WTC11 (cell line): ENCODE measurements around the gene PDZD7. TPM values are rescaled to one million over a fixed set of nuclear protein-coding genes. Genes with fewer than 3 reads are reported as not detected.

ENCODE experiments used
- ATAC-seq: fragments of 200-7000 bp; cut with Tn5 transposase; 2 replicates; pipeline ENCODE4 v1.10.0; 2021; ENCODE audit warnings: mild to moderate bottlenecking, moderate library complexity
- CTCF ChIA-PET: fragments of 300-600 bp; sonication (Branson Sonifier 250); formaldehyde crosslinking; loops from one replicate; lab custom pipeline; 2021; ENCODE audit warnings: antibody characterized with exemption; lab: Charles Lee
- POLR2A ChIA-PET: fragments of 350-600 bp; sonication (Branson Sonifier 250); formaldehyde crosslinking; loops from one replicate; lab custom pipeline; 2021; ENCODE audit warnings: antibody characterized with exemption; lab: Charles Lee
- DNase-seq: peaks from one replicate; pipeline ENCODE4 v3.0.0; 2021; ENCODE audit warnings: low spot score
- H3K27ac Mint-ChIP-seq: 2 replicates; pipeline ENCODE4 v1.8.0; 2021; ENCODE audit warnings: mixed read lengths
- H3K27me3 Mint-ChIP-seq: 2 replicates; pipeline ENCODE4 v1.8.0; 2021; ENCODE audit warnings: low read depth, mild to moderate bottlenecking, moderate library complexity, mixed read lengths
- H3K36me3 Mint-ChIP-seq: 2 replicates; pipeline ENCODE4 v1.8.0; 2021; ENCODE audit warnings: mixed read lengths
- H3K4me1 Mint-ChIP-seq: 2 replicates; pipeline ENCODE4 v1.8.0; 2022; ENCODE audit warnings: mixed read lengths
- H3K4me3 Mint-ChIP-seq: 2 replicates; pipeline ENCODE4 v1.8.0; 2021; ENCODE audit warnings: mild to moderate bottlenecking, moderate library complexity, mixed read lengths
- H3K9me3 Mint-ChIP-seq: 2 replicates; pipeline ENCODE4 v1.8.0; 2021; ENCODE audit warnings: mixed read lengths
- ATF1 ChIP-seq: sonication (generic); formaldehyde crosslinking; IDR thresholded peaks from 2 replicates; pipeline ENCODE4 v1.8.1; 2023; ENCODE audit warnings: mild to moderate bottlenecking, moderate library complexity, missing genetic modification reagents
- CBFB ChIP-seq: sonication (generic); formaldehyde crosslinking; IDR thresholded peaks from 2 replicates; pipeline ENCODE4 v1.8.1; 2022; ENCODE audit warnings: mild to moderate bottlenecking, low read depth, missing genetic modification reagents
- CREB1 ChIP-seq: sonication (generic); formaldehyde crosslinking; IDR thresholded peaks from 2 replicates; pipeline ENCODE4 v1.8.0; 2023; ENCODE audit warnings: mild to moderate bottlenecking, missing genetic modification reagents
- ELF4 ChIP-seq: sonication (generic); formaldehyde crosslinking; IDR thresholded peaks from 2 replicates; pipeline ENCODE4 v1.8.1; 2022; ENCODE audit warnings: low read depth, mild to moderate bottlenecking, moderate library complexity, missing genetic modification reagents
- ESRRA ChIP-seq: sonication (generic); formaldehyde crosslinking; IDR thresholded peaks from 2 replicates; pipeline ENCODE4 v1.8.1; 2022; ENCODE audit warnings: mild to moderate bottlenecking, missing genetic modification reagents, borderline replicate concordance
- ETV6 ChIP-seq: sonication (generic); formaldehyde crosslinking; IDR thresholded peaks from 2 replicates; pipeline ENCODE4 v1.8.1; 2022; ENCODE audit warnings: mild to moderate bottlenecking, missing genetic modification reagents
- FOXJ3 ChIP-seq: sonication (generic); formaldehyde crosslinking; IDR thresholded peaks from 2 replicates; pipeline ENCODE4 v1.9.0; 2021; ENCODE audit warnings: missing genetic modification reagents, mild to moderate bottlenecking, borderline replicate concordance
- GABPB1 ChIP-seq: sonication (generic); formaldehyde crosslinking; IDR thresholded peaks from 2 replicates; pipeline ENCODE4 v1.8.1; 2023; ENCODE audit warnings: mild to moderate bottlenecking, missing genetic modification reagents
- HMGA2 ChIP-seq: fragments of 250-450 bp; sonication (Bioruptor Pico); IDR thresholded peaks from 2 replicates; pipeline ENCODE4 v1.4.0; 2021; ENCODE audit warnings: mild to moderate bottlenecking, moderate library complexity
- RORB ChIP-seq: fragments of 250-450 bp; sonication (Bioruptor Pico); IDR thresholded peaks from 2 replicates; pipeline ENCODE4 v1.9.0; 2021; ENCODE audit warnings: mild to moderate bottlenecking
- TCF7 ChIP-seq: sonication (generic); formaldehyde crosslinking; IDR thresholded peaks from 2 replicates; pipeline ENCODE4 v1.8.0; 2022; ENCODE audit warnings: mild to moderate bottlenecking, low read depth, missing genetic modification reagents, moderate library complexity
- TEAD1 ChIP-seq: sonication (generic); formaldehyde crosslinking; IDR thresholded peaks from 2 replicates; pipeline ENCODE4 v1.8.0; 2022; ENCODE audit warnings: mild to moderate bottlenecking, missing genetic modification reagents
- ZBTB21 ChIP-seq: sonication (generic); formaldehyde crosslinking; IDR thresholded peaks from 2 replicates; pipeline ENCODE4 v1.8.1; 2023; ENCODE audit warnings: mild to moderate bottlenecking, missing genetic modification reagents, borderline replicate concordance
- ZNF121 ChIP-seq: sonication (generic); formaldehyde crosslinking; IDR thresholded peaks from 2 replicates; pipeline ENCODE4 v1.8.0; 2023; ENCODE audit warnings: missing genetic modification reagents
- ZNF219 ChIP-seq: sonication (generic); formaldehyde crosslinking; IDR thresholded peaks from 2 replicates; pipeline ENCODE4 v1.8.0; 2023; ENCODE audit warnings: missing genetic modification reagents, mild to moderate bottlenecking, borderline replicate concordance
- ZNF263 ChIP-seq: sonication (generic); formaldehyde crosslinking; IDR thresholded peaks from 2 replicates; pipeline ENCODE4 v1.8.1; 2022; ENCODE audit warnings: low read depth, mild to moderate bottlenecking, moderate library complexity, missing genetic modification reagents
- ZNF396 ChIP-seq: fragments of 250-450 bp; sonication (Bioruptor Pico); IDR thresholded peaks from 2 replicates; pipeline ENCODE4 v1.8.0; 2021; ENCODE audit warnings: mild to moderate bottlenecking, moderate library complexity, borderline replicate concordance
- total RNA-seq: library from RNA; stranded (reverse); gene quantifications from 3 replicates; pipeline ENCODE4 v1.2.3, GENCODE V29; 2021
- TF ChIP-seq, protein P1 (sequence below): fragments of 250-450 bp; sonication (Bioruptor Pico); IDR thresholded peaks from 2 replicates; pipeline ENCODE4 v1.9.0; 2021; ENCODE audit warnings: moderate library complexity, mild to moderate bottlenecking, inconsistent platforms, borderline replicate concordance
- TF ChIP-seq, protein P2 (sequence below): fragments of 250-450 bp; sonication (Bioruptor Pico); IDR thresholded peaks from 2 replicates; pipeline ENCODE4 v1.9.0; 2021; ENCODE audit warnings: mild to moderate bottlenecking
- TF ChIP-seq, protein P3 (sequence below): sonication (generic); formaldehyde crosslinking; IDR thresholded peaks from 2 replicates; pipeline ENCODE4 v1.8.1; 2022; ENCODE audit warnings: low read depth, mild to moderate bottlenecking, moderate library complexity, missing genetic modification reagents, borderline replicate concordance
- TF ChIP-seq, protein P4 (sequence below): sonication (generic); formaldehyde crosslinking; IDR thresholded peaks from 2 replicates; pipeline ENCODE4 v1.8.0; 2022; ENCODE audit warnings: mild to moderate bottlenecking, missing genetic modification reagents
- TF ChIP-seq, protein P5 (sequence below): sonication (generic); formaldehyde crosslinking; IDR thresholded peaks from 2 replicates; pipeline ENCODE4 v1.8.0; 2023; ENCODE audit warnings: missing genetic modification reagents
- TF ChIP-seq, protein P6 (sequence below): sonication (generic); formaldehyde crosslinking; IDR thresholded peaks from 2 replicates; pipeline ENCODE4 v1.8.1; 2023; ENCODE audit warnings: mild to moderate bottlenecking, missing genetic modification reagents

Gene PDZD7
- total RNA-seq, 1 experiment from 2014 or later = 2.6 TPM

DNA sequence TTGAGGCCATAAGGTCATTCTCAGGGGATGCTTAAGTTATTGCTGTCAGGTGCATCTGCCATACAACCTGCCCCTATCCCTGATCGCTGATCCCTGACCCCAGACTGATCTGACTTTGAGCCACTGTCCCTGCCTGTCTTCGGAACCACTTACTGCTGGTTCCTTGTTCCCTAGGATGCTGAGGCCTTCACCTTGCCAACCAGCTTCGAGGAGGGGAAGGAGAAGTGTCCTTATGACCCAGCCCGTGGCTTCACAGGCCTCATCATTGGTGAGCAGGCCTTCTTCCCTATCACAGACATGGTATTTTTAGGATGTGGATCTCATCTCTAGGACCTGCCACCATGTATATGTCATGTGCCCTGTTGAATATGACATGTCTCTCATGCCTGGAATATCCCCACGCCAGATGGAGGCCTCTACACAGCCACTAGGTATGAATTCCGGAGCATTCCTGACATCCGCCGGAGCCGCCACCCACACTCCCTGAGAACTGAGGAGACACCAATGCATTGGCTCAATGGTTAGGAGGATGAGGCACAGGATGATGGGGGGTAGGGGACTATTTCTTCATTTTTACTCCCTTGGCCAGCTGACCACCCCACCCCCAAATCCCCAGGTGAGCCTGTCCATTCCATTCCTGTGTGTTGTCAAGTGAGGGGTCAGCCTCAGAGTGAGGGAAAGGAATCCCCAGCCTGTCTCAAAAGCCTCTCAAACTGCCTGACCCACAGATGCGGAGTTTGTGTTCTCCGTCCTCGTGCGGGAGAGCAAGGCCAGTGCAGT, 52.6 kb downstream of the PDZD7 start:
- H3K27me3 Mint-ChIP-seq = no peaks in the 10 kb centered on the region; the same call in 1 of the 2 replicates
- H3K36me3 Mint-ChIP-seq = 0 out of 2 replicates have a peak, but pooled peaks cover 3% of the 10 kb centered on the region
- ATAC-seq (no peak), DNase-seq (no peak)
- H3K9me3 Mint-ChIP-seq = no peaks in the 10 kb centered on the region
- ChIA-PET CTCF (no interaction called here), POLR2A (no interaction called here)
- no peaks in the 10 kb centered on the region for H3K4me1 Mint-ChIP-seq
- TF ChIP-seq TEAD1 (CRISPR knock-in tag) = no peak
- TF ChIP-seq HMGA2 (CRISPR knock-in tag) = no peak
- no peak for TF ChIP-seq ELF4 (CRISPR knock-in tag)
- TF ChIP-seq, protein P1, sequence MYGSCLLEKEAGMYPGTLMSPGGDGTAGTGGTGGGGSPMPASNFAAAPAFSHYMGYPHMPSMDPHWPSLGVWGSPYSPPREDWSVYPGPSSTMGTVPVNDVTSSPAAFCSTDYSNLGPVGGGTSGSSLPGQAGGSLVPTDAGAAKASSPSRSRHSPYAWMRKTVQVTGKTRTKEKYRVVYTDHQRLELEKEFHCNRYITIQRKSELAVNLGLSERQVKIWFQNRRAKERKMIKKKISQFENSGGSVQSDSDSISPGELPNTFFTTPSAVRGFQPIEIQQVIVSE (CRISPR knock-in tag) = no peak
- TF ChIP-seq ESRRA (CRISPR knock-in tag) = no peak
- no peak for TF ChIP-seq RORB (CRISPR knock-in tag)
- no peak for TF ChIP-seq CBFB (CRISPR knock-in tag)
- TF ChIP-seq, protein P2, sequence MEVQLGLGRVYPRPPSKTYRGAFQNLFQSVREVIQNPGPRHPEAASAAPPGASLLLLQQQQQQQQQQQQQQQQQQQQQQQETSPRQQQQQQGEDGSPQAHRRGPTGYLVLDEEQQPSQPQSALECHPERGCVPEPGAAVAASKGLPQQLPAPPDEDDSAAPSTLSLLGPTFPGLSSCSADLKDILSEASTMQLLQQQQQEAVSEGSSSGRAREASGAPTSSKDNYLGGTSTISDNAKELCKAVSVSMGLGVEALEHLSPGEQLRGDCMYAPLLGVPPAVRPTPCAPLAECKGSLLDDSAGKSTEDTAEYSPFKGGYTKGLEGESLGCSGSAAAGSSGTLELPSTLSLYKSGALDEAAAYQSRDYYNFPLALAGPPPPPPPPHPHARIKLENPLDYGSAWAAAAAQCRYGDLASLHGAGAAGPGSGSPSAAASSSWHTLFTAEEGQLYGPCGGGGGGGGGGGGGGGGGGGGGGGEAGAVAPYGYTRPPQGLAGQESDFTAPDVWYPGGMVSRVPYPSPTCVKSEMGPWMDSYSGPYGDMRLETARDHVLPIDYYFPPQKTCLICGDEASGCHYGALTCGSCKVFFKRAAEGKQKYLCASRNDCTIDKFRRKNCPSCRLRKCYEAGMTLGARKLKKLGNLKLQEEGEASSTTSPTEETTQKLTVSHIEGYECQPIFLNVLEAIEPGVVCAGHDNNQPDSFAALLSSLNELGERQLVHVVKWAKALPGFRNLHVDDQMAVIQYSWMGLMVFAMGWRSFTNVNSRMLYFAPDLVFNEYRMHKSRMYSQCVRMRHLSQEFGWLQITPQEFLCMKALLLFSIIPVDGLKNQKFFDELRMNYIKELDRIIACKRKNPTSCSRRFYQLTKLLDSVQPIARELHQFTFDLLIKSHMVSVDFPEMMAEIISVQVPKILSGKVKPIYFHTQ (CRISPR knock-in tag) = no peak
- no peak for TF ChIP-seq ZNF219 (CRISPR knock-in tag)
- TF ChIP-seq, protein P3, sequence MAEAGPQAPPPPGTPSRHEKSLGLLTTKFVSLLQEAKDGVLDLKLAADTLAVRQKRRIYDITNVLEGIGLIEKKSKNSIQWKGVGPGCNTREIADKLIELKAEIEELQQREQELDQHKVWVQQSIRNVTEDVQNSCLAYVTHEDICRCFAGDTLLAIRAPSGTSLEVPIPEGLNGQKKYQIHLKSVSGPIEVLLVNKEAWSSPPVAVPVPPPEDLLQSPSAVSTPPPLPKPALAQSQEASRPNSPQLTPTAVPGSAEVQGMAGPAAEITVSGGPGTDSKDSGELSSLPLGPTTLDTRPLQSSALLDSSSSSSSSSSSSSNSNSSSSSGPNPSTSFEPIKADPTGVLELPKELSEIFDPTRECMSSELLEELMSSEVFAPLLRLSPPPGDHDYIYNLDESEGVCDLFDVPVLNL (CRISPR knock-in tag) = no peak
- TF ChIP-seq ZBTB21 = no peak
- TF ChIP-seq CREB1 (CRISPR knock-in tag) = no peak
- no peak for TF ChIP-seq ZNF396
- TF ChIP-seq, protein P4, sequence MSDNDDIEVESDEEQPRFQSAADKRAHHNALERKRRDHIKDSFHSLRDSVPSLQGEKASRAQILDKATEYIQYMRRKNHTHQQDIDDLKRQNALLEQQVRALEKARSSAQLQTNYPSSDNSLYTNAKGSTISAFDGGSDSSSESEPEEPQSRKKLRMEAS = no peak
- no peak for TF ChIP-seq GABPB1 (CRISPR knock-in tag)
- TF ChIP-seq TCF7 (CRISPR knock-in tag) = no peak
- TF ChIP-seq, protein P5, sequence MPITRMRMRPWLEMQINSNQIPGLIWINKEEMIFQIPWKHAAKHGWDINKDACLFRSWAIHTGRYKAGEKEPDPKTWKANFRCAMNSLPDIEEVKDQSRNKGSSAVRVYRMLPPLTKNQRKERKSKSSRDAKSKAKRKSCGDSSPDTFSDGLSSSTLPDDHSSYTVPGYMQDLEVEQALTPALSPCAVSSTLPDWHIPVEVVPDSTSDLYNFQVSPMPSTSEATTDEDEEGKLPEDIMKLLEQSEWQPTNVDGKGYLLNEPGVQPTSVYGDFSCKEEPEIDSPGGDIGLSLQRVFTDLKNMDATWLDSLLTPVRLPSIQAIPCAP (CRISPR knock-in tag) = no peak
- TF ChIP-seq FOXJ3 (CRISPR knock-in tag) = no peak
- no peak for TF ChIP-seq ZNF121 (CRISPR knock-in tag)
- no peak overlapping the region for H3K4me3 Mint-ChIP-seq
- H3K27ac Mint-ChIP-seq = no peak overlapping the region

DNA sequence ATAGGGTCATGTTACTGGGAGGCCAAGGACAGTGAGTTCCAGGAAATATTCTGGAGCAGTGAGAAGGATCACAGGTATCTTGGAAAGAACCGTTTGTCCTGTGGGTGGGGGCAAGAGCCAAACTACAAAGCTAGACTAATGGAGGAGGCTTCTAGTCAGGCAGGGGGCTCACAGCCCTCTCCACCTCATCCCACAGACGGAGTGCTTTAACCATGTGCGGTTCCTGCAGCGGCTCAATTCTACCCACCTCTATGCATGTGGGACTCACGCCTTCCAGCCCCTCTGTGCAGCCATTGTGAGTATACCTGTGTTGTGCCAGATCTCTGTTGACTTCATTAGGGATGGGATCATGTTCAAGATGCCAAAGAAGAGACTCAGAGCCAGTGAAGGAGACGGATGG, 53.5 kb downstream of the PDZD7 start:
- ChIA-PET POLR2A (no interaction called here), CTCF (no interaction called here)
- DNase-seq (no peak), ATAC-seq (no peak)
- no peak overlapping the region for H3K27ac Mint-ChIP-seq
- H3K9me3 Mint-ChIP-seq = no peaks in the 10 kb centered on the region
- H3K36me3 Mint-ChIP-seq = 0 out of 2 replicates have a peak, but pooled peaks cover 3% of the 10 kb centered on the region
- H3K4me3 Mint-ChIP-seq = no peak overlapping the region
- H3K27me3 Mint-ChIP-seq = no peaks in the 10 kb centered on the region; the same call in 1 of the 2 replicates
- H3K4me1 Mint-ChIP-seq = peaks cover 4% of the 10 kb centered on the region
- TF ChIP-seq TCF7 (CRISPR knock-in tag) = no peak
- no peak for TF ChIP-seq ZNF263
- no peak for TF ChIP-seq ETV6 (CRISPR knock-in tag)
- no peak for TF ChIP-seq RORB (CRISPR knock-in tag)
- TF ChIP-seq, protein P6, sequence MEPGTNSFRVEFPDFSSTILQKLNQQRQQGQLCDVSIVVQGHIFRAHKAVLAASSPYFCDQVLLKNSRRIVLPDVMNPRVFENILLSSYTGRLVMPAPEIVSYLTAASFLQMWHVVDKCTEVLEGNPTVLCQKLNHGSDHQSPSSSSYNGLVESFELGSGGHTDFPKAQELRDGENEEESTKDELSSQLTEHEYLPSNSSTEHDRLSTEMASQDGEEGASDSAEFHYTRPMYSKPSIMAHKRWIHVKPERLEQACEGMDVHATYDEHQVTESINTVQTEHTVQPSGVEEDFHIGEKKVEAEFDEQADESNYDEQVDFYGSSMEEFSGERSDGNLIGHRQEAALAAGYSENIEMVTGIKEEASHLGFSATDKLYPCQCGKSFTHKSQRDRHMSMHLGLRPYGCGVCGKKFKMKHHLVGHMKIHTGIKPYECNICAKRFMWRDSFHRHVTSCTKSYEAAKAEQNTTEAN (CRISPR knock-in tag) = no peak
- TF ChIP-seq, protein P2 (CRISPR knock-in tag) = no peak
- no peak for TF ChIP-seq GABPB1 (CRISPR knock-in tag)
- no peak for TF ChIP-seq ATF1 (CRISPR knock-in tag)
